ENCODE results near the gene OBSL1.

The OBSL1 gene

DNA sequence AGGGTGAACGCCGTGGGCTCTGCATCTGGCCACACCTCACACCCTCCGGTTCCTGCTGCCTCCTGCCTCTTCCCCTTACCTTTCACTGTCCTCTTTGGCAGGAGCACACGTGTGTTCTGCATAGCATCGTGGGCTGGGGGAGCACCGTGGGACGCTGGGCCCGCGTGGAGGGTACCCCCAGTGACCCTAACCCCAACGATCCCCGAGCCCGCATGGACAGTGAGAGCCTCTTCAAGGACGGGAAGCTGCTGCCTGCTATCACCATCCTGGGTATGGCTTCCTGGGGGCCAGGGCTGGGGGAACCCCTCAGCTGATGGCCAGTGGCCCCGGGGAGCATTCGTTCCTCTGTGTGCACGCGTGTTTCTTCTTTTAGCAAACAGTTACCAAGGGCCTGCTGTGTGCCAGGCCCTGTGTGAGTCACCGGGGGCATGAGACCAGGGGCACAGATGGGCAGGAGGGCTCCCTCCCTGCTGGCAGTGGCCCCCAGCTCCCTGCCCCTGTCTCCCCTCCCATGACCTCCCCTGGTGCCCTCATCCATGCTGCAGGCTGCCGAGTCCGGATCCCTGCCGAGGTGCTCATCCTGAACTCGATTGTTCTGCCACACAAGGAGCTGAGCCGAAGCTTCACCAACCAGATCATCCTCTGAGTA is 65.1 kb downstream of the OBSL1 start:
- Histone ChIP-seq H3K9me3 (ENCODE audit: control insufficient read depth in 1 of 2, low read length in 2 of 2) (no peaks in the 10 kb centered on the region), H3K27me3 (ENCODE audit: low read depth, low read length) (peaks cover 9% of the 10 kb centered on the region), H3K27ac (ENCODE audit: low read length) (no peak overlapping the region), H3K4me3 (ENCODE audit: low read depth in 1 of 2, low read length in 2 of 2) (no peak overlapping the region), H3K4me1 (ENCODE audit: control insufficient read depth in 1 of 2, insufficient read depth in 2 of 2, low read length in 2 of 2) (peaks cover 0 to 21% of the 10 kb centered on the region in 2 donors), H3K36me3 (ENCODE audit: control insufficient read depth in 1 of 2, insufficient read depth in 2 of 2, low read length in 2 of 2) (peaks cover 32 to 52% of the 10 kb centered on the region in 2 donors)

DNA sequence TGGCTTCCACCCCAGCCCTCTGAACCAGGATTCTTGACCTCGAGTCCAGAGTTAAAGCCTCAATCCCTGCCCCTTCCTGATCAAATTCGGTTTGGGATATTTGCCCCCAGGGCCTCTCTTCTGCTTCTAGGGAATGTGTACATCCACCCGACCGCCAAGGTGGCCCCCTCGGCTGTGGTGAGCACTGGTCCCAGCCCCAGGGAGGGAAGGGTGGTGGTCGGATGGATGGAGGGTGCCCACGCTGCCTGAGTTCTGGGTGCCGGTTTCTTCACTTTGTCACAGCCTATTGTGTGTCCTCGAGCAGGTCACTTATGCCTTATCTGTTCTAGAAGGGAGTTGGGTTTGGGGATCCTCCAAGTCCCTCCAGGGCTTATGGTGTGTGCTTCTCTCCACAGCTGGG is 65.8 kb downstream of the OBSL1 start:
- Histone ChIP-seq H3K36me3 (ENCODE audit: control insufficient read depth in 1 of 2, insufficient read depth in 2 of 2, low read length in 2 of 2) (peaks cover 32 to 52% of the 10 kb centered on the region in 2 donors), H3K27me3 (ENCODE audit: low read depth, low read length) (peaks cover 4% of the 10 kb centered on the region), H3K9me3 (ENCODE audit: control insufficient read depth in 1 of 2, low read length in 2 of 2) (no peaks in the 10 kb centered on the region), H3K4me1 (ENCODE audit: control insufficient read depth in 1 of 2, insufficient read depth in 2 of 2, low read length in 2 of 2) (peaks cover 0 to 21% of the 10 kb centered on the region in 2 donors), H3K27ac (ENCODE audit: low read length) (no peak overlapping the region), H3K4me3 (ENCODE audit: low read depth in 1 of 2, low read length in 2 of 2) (no peak overlapping the region)

- H3K36me3 ChIP-seq (ENCODE audit: control insufficient read depth in 1 of 2, insufficient read depth in 2 of 2, low read length in 2 of 2), result peaks cover 32 to 52% of the 10 kb centered on the region in 2 donors
- H3K4me3 ChIP-seq (ENCODE audit: low read depth in 1 of 2, low read length in 2 of 2), result no peak overlapping the region
- H3K27ac ChIP-seq (ENCODE audit: low read length), result no peak overlapping the region
- peaks cover 8 to 12% of the 10 kb centered on the region in 2 donors for H3K4me1 ChIP-seq (ENCODE audit: control insufficient read depth in 1 of 2, insufficient read depth in 2 of 2, low read length in 2 of 2)
- H3K9me3 ChIP-seq (ENCODE audit: control insufficient read depth in 1 of 2, low read length in 2 of 2), result no peaks in the 10 kb centered on the region
- H3K27me3 ChIP-seq (ENCODE audit: low read depth, low read length), result no peaks in the 10 kb centered on the region
Observed at GRCh38 chr2:219502618-219503017, 68.7 kb downstream of the OBSL1 start.

- Histone ChIP-seq H3K9me3 (ENCODE audit: control insufficient read depth in 1 of 2, low read length in 2 of 2) (no peaks in the 10 kb centered on the region), H3K4me3 (ENCODE audit: low read depth in 1 of 2, low read length in 2 of 2) (no peak overlapping the region), H3K36me3 (ENCODE audit: control insufficient read depth in 1 of 2, insufficient read depth in 2 of 2, low read length in 2 of 2) (peaks cover 32 to 46% of the 10 kb centered on the region in 2 donors), H3K27ac (ENCODE audit: low read length) (no peak overlapping the region), H3K4me1 (ENCODE audit: control insufficient read depth in 1 of 2, insufficient read depth in 2 of 2, low read length in 2 of 2) (peaks cover 11 to 16% of the 10 kb centered on the region in 2 donors), H3K27me3 (ENCODE audit: low read depth, low read length) (peaks cover 7% of the 10 kb centered on the region)
Observed at GRCh38 chr2:219501849-219502248, 69.5 kb downstream of the OBSL1 start.

Data from muscle layer of duodenum (tissue), 2 donors.